KMS-11 (cell line): ENCODE data around the gene SPAG5.
A peak's percentile ranks its signal among the peaks of the same experiment; 100 is the strongest.

Source experiments
- H2AFZ ChIP-seq: fragments of 200-600 bp; sonication (generic); 2 replicates; pipeline ENCODE4 v1.6.1; 2016; ENCODE audit warnings: antibody characterized with exemption, mixed run types, low read depth
- H3K27ac ChIP-seq: fragments of 200-600 bp; sonication (generic); 2 replicates; pipeline ENCODE4 v1.6.1; 2016; ENCODE audit warnings: mild to moderate bottlenecking, mixed run types
- H3K27me3 ChIP-seq: fragments of 200-600 bp; sonication (generic); 2 replicates; pipeline ENCODE4 v1.6.1; 2017; ENCODE audit warnings: mild to moderate bottlenecking, low read depth, mixed run types, moderate library complexity; ENCODE audit not compliant: insufficient read depth
- H3K36me3 ChIP-seq: fragments of 200-600 bp; sonication (generic); 2 replicates; pipeline ENCODE4 v1.6.1; 2017; ENCODE audit warnings: mild to moderate bottlenecking, mixed run types; ENCODE audit not compliant: insufficient read depth
- H3K4me1 ChIP-seq: fragments of 200-600 bp; sonication (generic); 2 replicates; pipeline ENCODE4 v1.6.1; 2016; ENCODE audit warnings: mild to moderate bottlenecking, low read depth, mixed run types; ENCODE audit not compliant: poor library complexity, severe bottlenecking
- H3K4me2 ChIP-seq: fragments of 200-600 bp; sonication (generic); 2 replicates; pipeline ENCODE4 v1.7.0; 2016; ENCODE audit warnings: mild to moderate bottlenecking, mixed run types
- H3K4me3 ChIP-seq: fragments of 200-600 bp; sonication (generic); IDR thresholded peaks from 2 replicates; pipeline ENCODE4 v1.6.1; 2017; ENCODE audit warnings: low read depth, low read length, mixed read lengths; ENCODE audit not compliant: insufficient read depth
- H3K79me2 ChIP-seq: fragments of 200-600 bp; sonication (generic); 2 replicates; pipeline ENCODE4 v1.6.1; 2016; ENCODE audit warnings: low read depth, mixed run types; ENCODE audit not compliant: insufficient read depth
- H3K9ac ChIP-seq: fragments of 200-600 bp; sonication (generic); 2 replicates; pipeline ENCODE4 v1.6.1; 2016; ENCODE audit warnings: mild to moderate bottlenecking, mixed run types
- H4K20me1 ChIP-seq: fragments of 200-600 bp; sonication (generic); 2 replicates; pipeline ENCODE4 v1.6.1; 2016; ENCODE audit warnings: mild to moderate bottlenecking, mixed run types; ENCODE audit not compliant: insufficient read depth
- TF ChIP-seq, protein P1 (sequence below): fragments of 200-600 bp; sonication (generic); conservative IDR thresholded peaks from 2 replicates; pipeline ENCODE4 v1.6.1; 2017; ENCODE audit warnings: low read depth, mild to moderate bottlenecking, antibody characterized with exemption, low read length, moderate library complexity, mixed read lengths

Gene SPAG5

DNA sequence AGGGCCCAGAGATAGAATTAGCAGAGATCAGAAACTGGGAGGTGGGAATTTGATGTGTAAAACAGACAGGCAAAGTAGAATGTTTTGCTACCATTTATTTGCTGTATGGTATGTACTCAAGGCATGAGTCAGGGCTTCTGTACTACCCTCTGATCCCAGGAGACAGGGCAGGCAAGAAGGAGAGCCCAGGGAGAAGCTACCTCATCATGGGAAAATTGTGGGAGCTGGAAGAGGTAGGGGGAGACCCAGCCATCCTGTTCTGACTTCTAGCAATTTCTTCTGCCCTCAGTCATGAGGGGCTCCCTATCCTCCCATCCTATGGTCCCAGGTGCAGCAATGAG is 25.8 kb downstream of the SPAG5 start:
- Histone ChIP-seq H3K27me3 (no peaks in the 10 kb centered on the region), H3K36me3 (no peaks in the 10 kb centered on the region), H3K4me1 (peaks cover 39% of the 10 kb centered on the region), H3K4me3 (no peak overlapping the region), H3K27ac (no peak overlapping the region), H3K4me2 (no peak overlapping the region; the same call in 1 of the 2 replicates), H2AFZ (no peak overlapping the region), H3K79me2 (peaks cover 30% of the 10 kb centered on the region), H3K9ac (no peak overlapping the region), H4K20me1 (no peaks in the 10 kb centered on the region)
- TF ChIP-seq, protein P1, sequence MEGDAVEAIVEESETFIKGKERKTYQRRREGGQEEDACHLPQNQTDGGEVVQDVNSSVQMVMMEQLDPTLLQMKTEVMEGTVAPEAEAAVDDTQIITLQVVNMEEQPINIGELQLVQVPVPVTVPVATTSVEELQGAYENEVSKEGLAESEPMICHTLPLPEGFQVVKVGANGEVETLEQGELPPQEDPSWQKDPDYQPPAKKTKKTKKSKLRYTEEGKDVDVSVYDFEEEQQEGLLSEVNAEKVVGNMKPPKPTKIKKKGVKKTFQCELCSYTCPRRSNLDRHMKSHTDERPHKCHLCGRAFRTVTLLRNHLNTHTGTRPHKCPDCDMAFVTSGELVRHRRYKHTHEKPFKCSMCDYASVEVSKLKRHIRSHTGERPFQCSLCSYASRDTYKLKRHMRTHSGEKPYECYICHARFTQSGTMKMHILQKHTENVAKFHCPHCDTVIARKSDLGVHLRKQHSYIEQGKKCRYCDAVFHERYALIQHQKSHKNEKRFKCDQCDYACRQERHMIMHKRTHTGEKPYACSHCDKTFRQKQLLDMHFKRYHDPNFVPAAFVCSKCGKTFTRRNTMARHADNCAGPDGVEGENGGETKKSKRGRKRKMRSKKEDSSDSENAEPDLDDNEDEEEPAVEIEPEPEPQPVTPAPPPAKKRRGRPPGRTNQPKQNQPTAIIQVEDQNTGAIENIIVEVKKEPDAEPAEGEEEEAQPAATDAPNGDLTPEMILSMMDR: no peak

DNA sequence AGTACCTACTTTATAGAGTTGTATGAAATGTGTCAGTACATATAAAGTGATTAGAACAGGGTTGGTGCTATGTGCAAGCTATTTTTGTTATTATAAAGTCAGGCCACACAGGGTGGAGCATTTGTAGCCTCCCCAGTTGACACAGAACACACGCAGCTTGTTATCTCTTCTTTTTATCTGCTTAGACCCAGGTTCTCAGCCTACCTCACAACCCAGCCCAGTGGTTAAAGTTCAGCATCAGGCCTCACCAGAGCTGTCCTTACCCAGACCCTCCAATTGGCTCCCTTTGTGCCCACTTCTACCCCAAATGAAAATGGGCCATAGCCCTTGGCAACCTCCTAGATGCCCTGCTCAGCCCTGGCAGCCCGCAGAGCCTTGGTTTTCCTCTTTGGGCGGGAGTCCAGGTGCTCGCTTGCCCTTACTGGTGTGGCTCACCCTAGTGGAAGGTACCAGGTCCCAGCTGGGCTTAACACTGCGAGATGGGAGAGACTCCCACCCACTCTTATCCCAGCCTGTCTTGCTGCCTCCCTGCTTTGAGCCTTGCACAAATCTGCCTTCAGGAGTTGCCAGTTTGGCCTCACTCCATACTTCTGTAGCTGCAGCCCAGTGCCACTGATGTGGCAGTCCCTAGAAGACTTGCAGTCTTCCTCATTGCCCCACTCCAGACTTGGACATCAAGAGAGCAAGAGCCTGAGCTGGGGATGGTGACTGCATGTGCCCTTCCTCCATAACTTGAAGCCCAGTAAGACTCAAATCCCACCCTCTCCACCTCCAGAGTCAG is 26.4 kb downstream of the SPAG5 start:
- Histone ChIP-seq H3K79me2 (peaks cover 33% of the 10 kb centered on the region), H3K4me1 (peaks cover 41% of the 10 kb centered on the region)

DNA sequence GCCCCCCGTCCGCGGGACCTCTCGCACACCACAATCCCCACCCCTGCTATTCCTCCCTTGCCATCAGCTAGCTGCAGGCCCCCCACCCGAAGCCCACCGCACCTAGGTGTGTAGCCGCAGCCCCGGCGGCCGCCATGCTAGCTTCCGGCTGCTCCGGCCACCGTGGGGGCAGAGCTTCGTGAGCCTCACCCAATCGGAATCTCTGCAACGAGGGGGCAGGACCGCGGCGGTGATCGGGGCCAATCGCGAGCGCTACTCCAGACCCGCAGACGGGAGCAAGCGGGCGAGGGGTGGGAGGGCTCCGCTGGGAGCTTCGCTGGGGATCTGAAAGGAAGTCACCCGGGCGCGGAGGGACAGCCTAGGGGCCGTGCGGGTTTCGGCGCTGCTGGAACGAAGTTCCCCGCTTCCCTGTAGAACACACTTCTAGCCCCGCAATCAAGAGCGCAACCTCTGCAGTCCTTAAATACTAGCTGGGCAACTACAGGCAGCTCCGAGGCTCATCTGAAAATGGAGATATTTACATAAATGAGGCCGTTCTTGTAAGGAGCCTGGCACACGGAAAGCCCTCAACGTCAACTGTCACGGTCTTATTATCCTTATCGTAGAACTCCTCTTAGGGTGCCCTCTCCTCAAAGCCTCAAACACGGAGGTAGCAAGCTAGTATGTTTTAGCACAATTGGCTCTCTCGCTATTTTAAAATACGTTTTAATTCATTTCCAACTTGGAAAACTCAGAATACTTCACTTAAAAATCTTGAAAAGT is 27.3 kb downstream of the SPAG5 start, which contains the start of gene PIGS:
TSS of gene PIGS (minus strand) at position 164 of the 762 bp plus-strand sequence. CDS start at position 136, 28 bp downstream.
- Histone ChIP-seq H2AFZ (peak within 1 kb of the TSS; percentile 89), H3K27ac (peak within 1 kb of the TSS; percentile 34), H3K4me1 (peaks cover 34% of the 10 kb centered on the region), H3K9ac (peak within 1 kb of the TSS; percentile 57; the same call in 1 of the 2 replicates), H3K27me3 (no peaks in the 10 kb centered on the region), H3K79me2 (peaks cover 42% of the 10 kb centered on the region), H3K4me3 (peak within 1 kb of the TSS; percentile 17), H3K4me2 (peak within 1 kb of the TSS; percentile 85), H4K20me1 (no peaks in the 10 kb centered on the region), H3K36me3 (no peaks in the 10 kb centered on the region)
- TF ChIP-seq, protein P1: no peak

More for the DNA sequence above, 26.4 kb downstream of the SPAG5 start:
- H4K20me1 ChIP-seq: no peaks in the 10 kb centered on the region
- H3K27me3 ChIP-seq: no peaks in the 10 kb centered on the region
- H3K36me3 ChIP-seq: no peaks in the 10 kb centered on the region
- TF ChIP-seq, protein P1: no peak
- peak overlapping the region; percentile 57; the same call in 1 of the 2 replicates for H3K9ac ChIP-seq
- H3K27ac ChIP-seq: peak overlapping the region; percentile 27; the same call in 1 of the 2 replicates
- H3K4me3 ChIP-seq: no peak overlapping the region
- peak overlapping the region; percentile 85 for H3K4me2 ChIP-seq
- peak overlapping the region; percentile 89 for H2AFZ ChIP-seq

DNA sequence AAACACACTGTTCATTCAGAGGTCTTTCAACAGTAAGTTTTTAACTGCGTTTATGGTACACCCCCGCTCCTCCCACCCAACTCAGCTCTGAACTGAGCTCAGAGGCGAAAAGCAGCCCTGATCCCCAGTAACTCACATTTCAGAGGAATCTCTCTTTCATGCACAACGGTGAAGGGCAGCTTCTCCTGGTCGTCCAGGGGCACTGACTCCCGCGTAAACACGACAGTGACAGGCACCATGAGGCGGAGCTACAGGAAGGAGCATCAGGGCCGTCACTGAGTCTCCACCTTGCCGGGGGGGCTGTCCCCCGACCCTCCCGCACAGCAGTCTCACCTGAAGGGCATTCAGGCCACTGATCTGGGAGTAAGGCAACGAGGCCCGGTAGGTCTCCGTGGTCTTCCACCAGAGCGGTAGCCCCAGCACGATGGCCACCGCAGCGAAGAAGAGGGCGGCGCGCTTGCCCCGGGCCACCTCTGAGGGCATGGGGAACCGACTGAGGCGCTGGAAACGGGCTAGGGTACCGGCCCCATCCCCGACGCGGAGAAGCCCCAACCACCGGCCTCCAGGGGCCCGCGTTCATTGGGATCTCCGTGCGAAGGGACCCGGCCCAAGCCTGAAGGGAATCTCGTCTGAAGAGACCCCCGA is 28.0 kb downstream of the SPAG5 start:
- peaks cover 34% of the 10 kb centered on the region for H3K4me1 ChIP-seq
- TF ChIP-seq, protein P1: no peak
- H4K20me1 ChIP-seq: no peaks in the 10 kb centered on the region
- peaks cover 42% of the 10 kb centered on the region for H3K79me2 ChIP-seq
- H3K4me3 ChIP-seq: peak overlapping the region; percentile 17
- H3K27ac ChIP-seq: peak overlapping the region; percentile 34
- H3K4me2 ChIP-seq: peak overlapping the region; percentile 60
- H2AFZ ChIP-seq: peak overlapping the region; percentile 89
- no peaks in the 10 kb centered on the region for H3K36me3 ChIP-seq
- H3K9ac ChIP-seq: peak overlapping the region; percentile 57; the same call in 1 of the 2 replicates
- H3K27me3 ChIP-seq: no peaks in the 10 kb centered on the region
